Endothelial cell of umbilical vein (primary cell): Measurements from ENCODE around the gene MUC13. TPM values are rescaled to one million over a fixed set of nuclear protein-coding genes. Genes with fewer than 3 reads are reported as not detected.

Source experiments
- BruUV-seq: library from RNA; stranded (reverse); fragments of 400-500 nt; replicated peaks from 2 replicates; lab custom pipeline; 2021; lab: Mats Ljungman, UMichigan
- CTCF ChIA-PET: fragments of 300-600, 350-600 bp; sonication (Branson Sonifier 250); formaldehyde crosslinking; loops from one replicate; lab custom pipeline; 2021; ENCODE audit warnings: antibody characterized with exemption, inconsistent platforms; lab: Charles Lee
- POLR2A ChIA-PET: fragments of 300-600, 350-600 bp; sonication (Branson Sonifier 250); formaldehyde crosslinking; loops from one replicate; lab custom pipeline; 2021; ENCODE audit warnings: antibody characterized with exemption, inconsistent platforms; lab: Charles Lee
- DNase-seq: peaks from one replicate; pipeline ENCODE4 v3.0.0-alpha.2; 2011; ENCODE audit warnings: low read depth, low spot score
- FAIRE-seq: peaks from 2 replicates; lab custom pipeline; 2011; peaks lifted over from hg19 to GRCh38; lab: Jason Lieb, UNC
- H2AFZ ChIP-seq: 2 replicates; pipeline ENCODE4 v1.6.0; 2012; ENCODE audit warnings: low read depth, low read length, control low read depth, inconsistent platforms
- H3K27ac ChIP-seq: 2 replicates; pipeline ENCODE4 v1.5.1; 2011; ENCODE audit warnings: low read depth, mild to moderate bottlenecking, control low read depth, low read length, moderate library complexity; ENCODE audit not compliant: insufficient read depth
- H3K27me3 ChIP-seq, 2 experiments: 2 replicates each; pipeline versions ENCODE4 v1.6.0 to v1.6.1; 2011; ENCODE audit warnings: low read length in 2 of 2, mixed read lengths in 1 of 2; ENCODE audit not compliant: control insufficient read depth in 2 of 2, insufficient read depth in 2 of 2
- H3K36me3 ChIP-seq, 2 experiments: 2 replicates in 1 of 2; 3 replicates in 1 of 2; pipeline ENCODE4 v1.5.1; 2011; ENCODE audit warnings: low read length in 2 of 2, mild to moderate bottlenecking in 1 of 2, moderate library complexity in 1 of 2; ENCODE audit not compliant: control insufficient read depth in 2 of 2, insufficient read depth in 2 of 2; ENCODE audit errors: extremely low read depth in 1 of 2
- H3K4me1 ChIP-seq: 3 replicates; pipeline ENCODE4 v1.5.1; 2011; ENCODE audit warnings: mild to moderate bottlenecking, low read length; ENCODE audit not compliant: control insufficient read depth, insufficient read depth; ENCODE audit errors: extremely low read depth
- H3K4me2 ChIP-seq: 2 replicates; pipeline ENCODE4 v1.6.1; 2011; ENCODE audit warnings: low read length, control low read depth, mixed read lengths; ENCODE audit not compliant: insufficient read depth
- H3K4me3 ChIP-seq, 3 experiments: fragments of 200-600 bp in 1 of 3; sonication (generic), shearing (Covaris generic) in 1 of 3; replicated peaks in 1 of 3; 2 replicates each; pipeline ENCODE4 v1.5.1; 2011 to 2016; ENCODE audit warnings: control low read depth in 3 of 3, low read length in 3 of 3, mild to moderate bottlenecking in 2 of 3, inconsistent platforms in 1 of 3, low read depth in 1 of 3, moderate library complexity in 1 of 3; ENCODE audit not compliant: insufficient read depth in 1 of 3
- H3K79me2 ChIP-seq: 2 replicates; pipeline ENCODE4 v1.6.0; 2012; ENCODE audit warnings: low read length, inconsistent platforms; ENCODE audit not compliant: control insufficient read depth, insufficient read depth
- H3K9ac ChIP-seq: replicated peaks from 2 replicates; pipeline ENCODE3; 2011; ENCODE audit warnings: low read length, control low read depth; ENCODE audit not compliant: insufficient read depth; ENCODE audit errors: extremely low read depth
- H3K9me1 ChIP-seq: replicated peaks from 3 replicates; pipeline ENCODE4 v1.6.0; 2011; ENCODE audit warnings: mild to moderate bottlenecking, low read length; ENCODE audit not compliant: control insufficient read depth, insufficient read depth; ENCODE audit errors: extremely low read depth
- H3K9me3 ChIP-seq: replicated peaks from 2 replicates; pipeline ENCODE4 v1.5.1; 2012; ENCODE audit warnings: low read length, inconsistent platforms; ENCODE audit not compliant: control insufficient read depth, insufficient read depth
- H4K20me1 ChIP-seq: replicated peaks from 2 replicates; pipeline ENCODE3; 2011; ENCODE audit warnings: mild to moderate bottlenecking, low read length; ENCODE audit not compliant: control insufficient read depth, insufficient read depth; ENCODE audit errors: extremely low read depth
- CTCF ChIP-seq, 2 donors: IDR thresholded peaks; 1 replicate in 1 of 2; 2 replicates in 1 of 2; pipeline ENCODE4 v1.5.1; 2011; ENCODE audit warnings: low read length in 2 of 2, mild to moderate bottlenecking in 2 of 2, moderate library complexity in 2 of 2, control low read depth in 1 of 2, inconsistent platforms in 1 of 2, low read depth in 1 of 2; ENCODE audit not compliant: insufficient read depth in 1 of 2; ENCODE audit errors: extremely low read depth in 1 of 2
- EZH2 ChIP-seq: IDR thresholded peaks from 2 replicates; pipeline ENCODE4 v1.6.1; 2012; ENCODE audit warnings: borderline replicate concordance, low read depth, mild to moderate bottlenecking, moderate library complexity, low read length, inconsistent platforms; ENCODE audit not compliant: severe bottlenecking
- FOS ChIP-seq: IDR thresholded peaks from 2 replicates; pipeline ENCODE4 v1.6.1; 2011; ENCODE audit warnings: mild to moderate bottlenecking, low read length, moderate library complexity, borderline replicate concordance; ENCODE audit not compliant: insufficient read depth
- GATA2 ChIP-seq: IDR thresholded peaks from 2 replicates; pipeline ENCODE4 v1.7.0; 2011; ENCODE audit warnings: low read depth, mild to moderate bottlenecking, moderate library complexity, mixed read lengths, low read length; ENCODE audit not compliant: insufficient read length, insufficient read depth
- JUN ChIP-seq: IDR thresholded peaks from 2 replicates; pipeline ENCODE4 v1.6.1; 2011; ENCODE audit warnings: borderline replicate concordance, low read depth; ENCODE audit not compliant: insufficient read length, insufficient read depth
- MAX ChIP-seq: IDR thresholded peaks from 2 replicates; pipeline ENCODE4 v1.6.1; 2011; ENCODE audit not compliant: insufficient read depth, insufficient read length
- MYC ChIP-seq: IDR thresholded peaks from one replicate; pipeline ENCODE4 v1.6.1; 2011; ENCODE audit warnings: mild to moderate bottlenecking, low read depth, low read length
- POLR2A ChIP-seq: IDR thresholded peaks from 2 replicates; pipeline ENCODE4 v1.6.1; 2012; ENCODE audit warnings: low read depth, mild to moderate bottlenecking, control low read depth, low read length
- POLR2AphosphoS5 ChIP-seq: IDR thresholded peaks from 2 replicates; pipeline ENCODE4 v1.6.1; 2012; ENCODE audit warnings: low read depth, mild to moderate bottlenecking, control low read depth, low read length, moderate library complexity; ENCODE audit not compliant: insufficient read depth
- dilution Hi-C: fragments of 300-500 bp; cut with MboI; formaldehyde crosslinking; loops from one replicate; pipeline ENCODE4 v1.15.0; 2019; ENCODE audit warnings: low sequenced_read_pairs; ENCODE audit not compliant: extremely low pct_ligation_motif_present
- intact Hi-C: fragments of 100-400 bp; cut with micrococcal nuclease; formaldehyde crosslinking; loops from one replicate; pipeline ENCODE4 v1.10.0; 2022
- polyA plus RNA-seq, 4 experiments: library from polyadenylated mRNA; depleted of rRNA in 3 of 4; stranded (reverse) in 3 of 4; unstranded in 1 of 4; fragments of >200 nt; gene quantifications; 2 replicates each; pipeline versions ENCODE4 v1.2.1 to v1.2.3, GENCODE V29; 2011 to 2012; ENCODE audit warnings: missing spikeins in 1 of 4
- total RNA-seq: library from RNA; stranded (reverse); gene quantifications from 2 replicates; pipeline ENCODE4 v1.2.3, GENCODE V29; 2021

Gene MUC13
- total and polyA plus RNA-seq, 2 donors (not counting 3 experiments of a cell fraction or from before 2014, with no cell fraction given), result not detected

- no peaks in the 10 kb centered on the region for H3K9me1 ChIP-seq
- H3K4me2 ChIP-seq, result no peak overlapping the region
- H4K20me1 ChIP-seq, result no peaks in the 10 kb centered on the region
- BruUV-seq, result no TSS peak
- no peaks in the 10 kb centered on the region for H3K9me3 ChIP-seq
- intact Hi-C loops (no loop called here), dilution Hi-C loops (no loop called here)
- H3K4me3 ChIP-seq, result no peak overlapping the region
- no peaks in the 10 kb centered on the region for H3K79me2 ChIP-seq
- DNase-seq (no peak), FAIRE-seq (no peak)
- peaks cover 0 to 2% of the 10 kb centered on the region in 2 experiments for H3K27me3 ChIP-seq
- no peaks in the 10 kb centered on the region for H3K36me3 ChIP-seq
- H2AFZ ChIP-seq, result no peak overlapping the region
- ChIA-PET CTCF (interaction anchor here (1.8 kb wide), 1 partner anchor 201 kb away, joined by 4 read pairs; no protein-coding TSS in a partner anchor), POLR2A (no interaction called here)
- no peak overlapping the region for H3K27ac ChIP-seq
- no peak overlapping the region for H3K9ac ChIP-seq
- TF ChIP-seq JUN, result no peak
- TF ChIP-seq MAX, result no peak
- no peak for TF ChIP-seq MYC
- no peak for TF ChIP-seq GATA2
- TF ChIP-seq POLR2A, result no peak
- TF ChIP-seq POLR2AphosphoS5, result no peak
- TF ChIP-seq FOS, result no peak
- no peak for TF ChIP-seq EZH2
- no peak for TF ChIP-seq CTCF (IDR thresholded peaks at IDR 0.05; ENCODE audit: extremely low read depth in 1 of 2, insufficient read depth in 1 of 2, low read depth in 1 of 2, low read length in 2 of 2)
- peaks cover 3% of the 10 kb centered on the region for H3K4me1 ChIP-seq
Measured at GRCh38 chr3:124962403-124962940, 27.9 kb upstream of the MUC13 start.
